ENCODE results near the gene SHC4.

Gene SHC4

GRCh38 chr15:48785195-48785594, 178.5 kb downstream of the SHC4 start:
- TF ChIP-seq CTCF (IDR thresholded peaks at IDR 0.05; ENCODE audit: insufficient read depth, missing control alignments): no peak
- DNase-seq (ENCODE audit: insufficient read length, low spot score) (no peak), FAIRE-seq (no peak)

- FAIRE-seq (no peak), DNase-seq (ENCODE audit: insufficient read length, low spot score) (no peak)
- no peak for TF ChIP-seq CTCF (IDR thresholded peaks at IDR 0.05; ENCODE audit: insufficient read depth, missing control alignments)
These were observed 179.0 kb downstream of the SHC4 start for GRCh38 chr15:48784756-48785155.

GRCh38 chr15:48782911-48783310, 180.8 kb downstream of the SHC4 start:
- DNase-seq (ENCODE audit: insufficient read length, low spot score) (no peak), FAIRE-seq (no peak)
- TF ChIP-seq CTCF (IDR thresholded peaks at IDR 0.05; ENCODE audit: insufficient read depth, missing control alignments): no peak

GRCh38 chr15:48781481-48782081, 182.1 kb downstream of the SHC4 start:
- DNase-seq (ENCODE audit: insufficient read length, low spot score) (no peak), FAIRE-seq (no peak)
- TF ChIP-seq CTCF (IDR thresholded peaks at IDR 0.05; ENCODE audit: insufficient read depth, missing control alignments): no peak

- no peak for TF ChIP-seq CTCF (IDR thresholded peaks at IDR 0.05; ENCODE audit: insufficient read depth, missing control alignments)
- FAIRE-seq (no peak), DNase-seq (ENCODE audit: insufficient read length, low spot score) (no peak)
These were observed 182.7 kb downstream of the SHC4 start for GRCh38 chr15:48781017-48781416.

- no peak for TF ChIP-seq CTCF (IDR thresholded peaks at IDR 0.05; ENCODE audit: insufficient read depth, missing control alignments)
- FAIRE-seq (no peak), DNase-seq (ENCODE audit: insufficient read length, low spot score) (no peak)
These were observed 185.4 kb downstream of the SHC4 start for GRCh38 chr15:48778331-48778730.

- FAIRE-seq: no peak
- DNase-seq (ENCODE audit: insufficient read length, low spot score): no peak
- TF ChIP-seq CTCF (IDR thresholded peaks at IDR 0.05; ENCODE audit: insufficient read depth, missing control alignments): no peak
These were observed 185.9 kb downstream of the SHC4 start for GRCh38 chr15:48777645-48778330.
